HFF-Myc (cell line): Measurements from ENCODE around the gene RNF157.

ENCODE experiments used
- DNase-seq: peaks from one replicate; pipeline ENCODE4 v3.0.0-alpha.2; 2011; ENCODE audit warnings: low read depth; ENCODE audit errors: extremely low read depth
- H3K4me3 ChIP-seq: replicated peaks from 2 replicates; pipeline ENCODE4 v1.5.1; 2011; ENCODE audit warnings: low read depth, mild to moderate bottlenecking, control low read depth, low read length
- CTCF ChIP-seq: IDR thresholded peaks from 2 replicates; pipeline ENCODE4 v1.5.1; 2012; ENCODE audit warnings: mild to moderate bottlenecking, low read depth, low read length, control low read depth; ENCODE audit errors: missing control alignments

The RNF157 gene

DNA sequence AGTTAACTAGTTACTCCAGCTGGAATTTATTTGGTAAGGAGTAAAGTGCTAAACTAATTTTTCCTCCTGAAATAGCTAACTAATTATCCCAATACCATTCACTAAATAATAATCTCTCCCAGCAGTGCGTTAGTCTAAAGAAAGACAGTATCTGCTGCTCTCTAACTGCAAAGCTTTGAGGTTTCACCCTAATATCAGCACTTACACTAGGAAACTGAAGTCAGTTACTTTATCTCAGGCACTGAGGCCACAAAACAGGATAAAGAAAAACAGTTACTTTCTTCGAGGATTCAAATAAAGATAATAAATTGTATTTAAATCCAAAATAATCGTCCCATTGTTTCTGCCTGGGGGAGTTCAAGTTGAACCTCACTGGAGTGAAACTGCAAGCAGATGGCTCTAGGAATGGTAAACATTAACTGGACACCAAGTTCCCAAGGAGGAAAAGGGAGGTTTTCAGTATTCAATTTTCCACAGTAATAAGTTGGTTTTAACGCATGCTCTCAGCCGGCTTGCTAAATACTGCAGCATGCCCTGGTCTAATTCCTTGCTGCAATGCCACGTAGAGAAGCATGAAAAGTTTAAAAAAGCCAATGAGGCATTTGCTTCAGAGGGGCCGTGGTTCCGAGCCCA is 79.3 kb downstream of the RNF157 start:
- no peak for DNase-seq
- TF ChIP-seq CTCF: no peak
- no peak overlapping the region for H3K4me3 ChIP-seq

DNA sequence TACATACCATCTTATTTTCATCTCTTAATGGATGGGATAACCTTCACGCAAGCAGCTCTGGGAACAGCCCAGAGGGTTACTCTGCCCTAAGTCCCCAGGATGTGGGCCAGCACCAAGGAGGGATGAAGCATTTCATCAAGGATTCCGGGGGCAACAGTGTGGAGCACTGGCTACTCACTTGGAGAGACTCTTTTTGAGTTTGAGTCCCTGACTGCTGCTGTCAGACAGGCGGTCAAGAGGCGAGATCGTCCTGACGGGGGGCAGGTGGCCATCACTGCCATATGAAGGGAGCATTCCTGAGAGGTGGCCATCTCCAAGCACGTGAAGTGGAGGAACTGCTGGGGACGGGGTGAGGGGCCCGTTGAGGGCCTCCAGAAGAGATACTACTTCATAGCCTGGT is 81.1 kb downstream of the RNF157 start:
- no peak for TF ChIP-seq CTCF
- H3K4me3 ChIP-seq: no peak overlapping the region
- no peak for DNase-seq

- DNase-seq: no peak
- TF ChIP-seq CTCF: no peak
- no peak overlapping the region for H3K4me3 ChIP-seq
Measured at GRCh38 chr17:76157759-76158158, 82.5 kb downstream of the RNF157 start.

DNA sequence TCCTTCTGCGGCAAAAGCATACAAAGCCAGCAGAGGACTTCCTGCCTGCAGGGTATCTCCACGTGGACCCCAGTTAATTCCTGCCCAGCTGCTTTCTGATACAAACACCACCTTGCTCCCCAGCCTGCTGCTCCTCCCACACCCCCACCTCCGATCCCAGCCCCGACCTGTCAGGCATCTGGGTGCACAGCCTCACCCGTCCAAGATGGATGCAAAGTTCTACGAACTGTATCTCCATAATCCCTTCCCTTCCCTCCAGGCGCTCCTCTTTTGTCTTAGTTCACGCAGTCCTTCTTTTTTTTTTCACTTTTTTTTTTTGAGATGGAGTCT is 83.7 kb downstream of the RNF157 start:
- DNase-seq: no peak
- no peak overlapping the region for H3K4me3 ChIP-seq
- TF ChIP-seq CTCF: no peak

GRCh38 chr17:76155988-76156661 is 84.2 kb downstream of the RNF157 start:
- no peak for TF ChIP-seq CTCF
- H3K4me3 ChIP-seq: no peak overlapping the region

DNA sequence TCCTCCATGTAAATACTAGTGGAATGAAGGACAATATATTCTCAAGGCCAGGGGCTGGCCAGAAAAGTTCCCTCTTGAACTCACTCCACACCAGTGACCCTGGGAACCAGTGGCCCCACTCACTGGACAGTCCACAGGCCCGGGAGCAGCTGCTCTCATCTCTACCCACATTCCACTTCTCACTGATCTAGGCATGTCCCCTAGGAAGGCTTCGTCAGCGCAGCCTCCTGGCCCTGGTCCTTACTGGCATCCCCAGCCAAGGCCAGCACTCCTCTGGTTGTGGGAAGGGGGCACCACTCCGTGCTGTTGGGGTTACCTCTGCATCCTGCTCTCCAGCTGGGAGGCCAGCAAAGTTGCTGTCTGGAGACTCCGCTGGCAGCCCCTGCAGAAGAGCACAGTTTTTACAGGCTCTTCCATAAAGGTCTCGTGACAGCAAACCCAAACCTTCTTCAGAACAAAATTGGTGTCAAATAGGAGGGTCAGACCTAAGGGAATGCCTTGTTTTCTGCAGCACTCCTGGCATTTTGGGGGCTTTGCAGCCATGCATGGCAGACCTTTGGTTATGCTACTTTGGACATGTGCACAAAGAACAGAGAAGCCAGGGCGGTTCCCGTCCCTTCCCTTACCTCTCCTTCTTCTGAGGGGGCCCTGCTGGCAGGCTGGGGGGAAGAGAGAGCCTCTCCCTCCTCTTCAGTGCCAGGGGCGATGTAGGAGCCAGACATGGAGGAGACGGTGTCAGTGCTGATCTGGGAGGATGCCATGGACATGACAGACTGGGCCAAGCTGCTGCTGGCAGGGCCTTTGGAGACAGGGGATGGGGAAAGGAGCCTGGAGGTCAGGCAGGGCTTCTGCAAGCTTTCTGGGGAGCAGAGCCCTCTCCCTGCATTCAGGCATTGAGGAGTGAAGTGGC is 85.1 kb downstream of the RNF157 start:
- TF ChIP-seq CTCF: no peak
- no peak overlapping the region for H3K4me3 ChIP-seq
- no peak for DNase-seq

More at GRCh38 chr17:76155988-76156661, 84.2 kb downstream of the RNF157 start:
- no peak for DNase-seq
